ENCODE measurements around the gene INPP5A.

The INPP5A gene

GRCh38 chr10:132616996-132617736, 79.6 kb downstream of the INPP5A start:
- H3K4me2 ChIP-seq (ENCODE audit: low read depth, low read length, poor library complexity, severe bottlenecking) = no peak overlapping the region
- no peaks in the 10 kb centered on the region for H3K4me1 ChIP-seq (ENCODE audit: insufficient read depth, low read length, poor library complexity, severe bottlenecking)
- H3K9ac ChIP-seq (ENCODE audit: low read depth, low read length, poor library complexity, severe bottlenecking) = no peak overlapping the region
- peaks cover 32% of the 10 kb centered on the region; the same call in 1 of the 2 replicates for H3K79me2 ChIP-seq (ENCODE audit: insufficient read depth, low read length)
- no peak overlapping the region for H2AFZ ChIP-seq (ENCODE audit: low read length)
- no peaks in the 10 kb centered on the region for H3K27me3 ChIP-seq (ENCODE audit: insufficient read depth, low read length, poor library complexity, severe bottlenecking)
- TF ChIP-seq, protein P1, sequence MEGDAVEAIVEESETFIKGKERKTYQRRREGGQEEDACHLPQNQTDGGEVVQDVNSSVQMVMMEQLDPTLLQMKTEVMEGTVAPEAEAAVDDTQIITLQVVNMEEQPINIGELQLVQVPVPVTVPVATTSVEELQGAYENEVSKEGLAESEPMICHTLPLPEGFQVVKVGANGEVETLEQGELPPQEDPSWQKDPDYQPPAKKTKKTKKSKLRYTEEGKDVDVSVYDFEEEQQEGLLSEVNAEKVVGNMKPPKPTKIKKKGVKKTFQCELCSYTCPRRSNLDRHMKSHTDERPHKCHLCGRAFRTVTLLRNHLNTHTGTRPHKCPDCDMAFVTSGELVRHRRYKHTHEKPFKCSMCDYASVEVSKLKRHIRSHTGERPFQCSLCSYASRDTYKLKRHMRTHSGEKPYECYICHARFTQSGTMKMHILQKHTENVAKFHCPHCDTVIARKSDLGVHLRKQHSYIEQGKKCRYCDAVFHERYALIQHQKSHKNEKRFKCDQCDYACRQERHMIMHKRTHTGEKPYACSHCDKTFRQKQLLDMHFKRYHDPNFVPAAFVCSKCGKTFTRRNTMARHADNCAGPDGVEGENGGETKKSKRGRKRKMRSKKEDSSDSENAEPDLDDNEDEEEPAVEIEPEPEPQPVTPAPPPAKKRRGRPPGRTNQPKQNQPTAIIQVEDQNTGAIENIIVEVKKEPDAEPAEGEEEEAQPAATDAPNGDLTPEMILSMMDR (conservative IDR thresholded peaks at IDR 0.05; ENCODE audit: low read length) = no peak
- no peak for TF ChIP-seq EZH2phosphoT487 (IDR thresholded peaks at IDR 0.05; ENCODE audit: borderline replicate concordance)
- no peaks in the 10 kb centered on the region for H3K9me2 ChIP-seq (replicated peaks; ENCODE audit: low read depth, low read length)
- H3K4me3 ChIP-seq (ENCODE audit: low read length, poor library complexity, severe bottlenecking) = no peak overlapping the region
- H3K9me3 ChIP-seq (ENCODE audit: insufficient read depth, low read depth, low read length) = peaks cover 3% of the 10 kb centered on the region; the same call in 1 of the 2 replicates
- H4K20me1 ChIP-seq (ENCODE audit: insufficient read depth, low read length, poor library complexity, severe bottlenecking) = peaks cover 14% of the 10 kb centered on the region
- no peaks in the 10 kb centered on the region for H3F3A ChIP-seq (ENCODE audit: low read depth)
- peaks cover 23% of the 10 kb centered on the region; the same call in 1 of the 2 replicates for H3K36me3 ChIP-seq (ENCODE audit: insufficient read depth, low read length)

GRCh38 chr10:132617737-132618052, 80.1 kb downstream of the INPP5A start:
- H3K4me1 ChIP-seq (ENCODE audit: insufficient read depth, low read length, poor library complexity, severe bottlenecking) = no peaks in the 10 kb centered on the region
- peaks cover 3% of the 10 kb centered on the region; the same call in 1 of the 2 replicates for H3K9me3 ChIP-seq (ENCODE audit: insufficient read depth, low read depth, low read length)
- peaks cover 13% of the 10 kb centered on the region for H4K20me1 ChIP-seq (ENCODE audit: insufficient read depth, low read length, poor library complexity, severe bottlenecking)
- no peak overlapping the region for H3K4me2 ChIP-seq (ENCODE audit: low read depth, low read length, poor library complexity, severe bottlenecking)
- H3K36me3 ChIP-seq (ENCODE audit: insufficient read depth, low read length) = peaks cover 23% of the 10 kb centered on the region; the same call in 1 of the 2 replicates
- H3K9me2 ChIP-seq (replicated peaks; ENCODE audit: low read depth, low read length) = no peaks in the 10 kb centered on the region
- no peaks in the 10 kb centered on the region for H3F3A ChIP-seq (ENCODE audit: low read depth)
- H2AFZ ChIP-seq (ENCODE audit: low read length) = no peak overlapping the region
- peaks cover 32% of the 10 kb centered on the region; the same call in 1 of the 2 replicates for H3K79me2 ChIP-seq (ENCODE audit: insufficient read depth, low read length)
- TF ChIP-seq EZH2phosphoT487 (IDR thresholded peaks at IDR 0.05; ENCODE audit: borderline replicate concordance) = no peak
- TF ChIP-seq, protein P1 (conservative IDR thresholded peaks at IDR 0.05; ENCODE audit: low read length) = no peak
- H3K4me3 ChIP-seq (ENCODE audit: low read length, poor library complexity, severe bottlenecking) = no peak overlapping the region
- no peak overlapping the region for H3K9ac ChIP-seq (ENCODE audit: low read depth, low read length, poor library complexity, severe bottlenecking)
- no peaks in the 10 kb centered on the region for H3K27me3 ChIP-seq (ENCODE audit: insufficient read depth, low read length, poor library complexity, severe bottlenecking)

DNA sequence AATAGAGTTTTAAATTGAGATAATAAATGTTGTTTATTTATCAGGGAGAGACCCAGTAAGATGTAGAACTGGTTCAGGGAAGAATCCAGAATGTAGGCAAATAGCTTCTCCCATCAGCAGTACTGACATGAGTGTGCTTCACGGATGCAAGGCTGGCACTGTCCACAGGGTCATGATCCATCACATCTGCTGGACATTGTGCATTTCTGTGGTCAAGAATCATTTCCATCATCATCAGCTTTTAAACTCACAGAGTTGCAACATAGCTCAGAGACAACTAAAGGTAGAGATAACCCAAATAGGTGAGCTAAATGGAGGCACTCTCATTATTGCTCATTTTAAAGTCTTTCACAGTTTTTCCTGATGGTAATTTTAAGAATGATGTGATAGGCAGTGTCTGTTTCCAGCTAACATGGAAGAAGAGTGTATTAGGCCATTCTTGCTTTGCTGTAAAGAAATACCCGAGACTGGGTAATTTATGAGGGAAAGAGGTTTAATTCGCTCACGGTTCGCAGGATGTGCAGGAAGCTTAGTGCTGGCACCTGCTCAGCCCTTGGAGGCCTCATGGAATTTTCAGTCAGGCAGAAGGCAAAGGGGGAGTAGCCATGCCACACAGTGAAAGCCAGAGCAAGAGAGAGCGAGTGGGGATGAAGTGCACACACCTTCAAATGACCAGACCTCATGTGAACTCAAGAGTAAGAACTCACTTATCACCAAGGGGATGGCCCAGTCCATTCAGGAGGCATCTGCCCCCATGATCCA, 80.8 kb downstream of the INPP5A start:
- peaks cover 13% of the 10 kb centered on the region for H4K20me1 ChIP-seq (ENCODE audit: insufficient read depth, low read length, poor library complexity, severe bottlenecking)
- TF ChIP-seq, protein P1 (conservative IDR thresholded peaks at IDR 0.05; ENCODE audit: low read length) = no peak
- no peak overlapping the region for H2AFZ ChIP-seq (ENCODE audit: low read length)
- H3K36me3 ChIP-seq (ENCODE audit: insufficient read depth, low read length) = peaks cover 23% of the 10 kb centered on the region; the same call in 1 of the 2 replicates
- H3K9me3 ChIP-seq (ENCODE audit: insufficient read depth, low read depth, low read length) = peaks cover 3% of the 10 kb centered on the region; the same call in 1 of the 2 replicates
- no peaks in the 10 kb centered on the region for H3K27me3 ChIP-seq (ENCODE audit: insufficient read depth, low read length, poor library complexity, severe bottlenecking)
- H3K79me2 ChIP-seq (ENCODE audit: insufficient read depth, low read length) = peaks cover 32% of the 10 kb centered on the region; the same call in 1 of the 2 replicates
- no peak overlapping the region for H3K9ac ChIP-seq (ENCODE audit: low read depth, low read length, poor library complexity, severe bottlenecking)
- H3K4me3 ChIP-seq (ENCODE audit: low read length, poor library complexity, severe bottlenecking) = no peak overlapping the region
- H3K9me2 ChIP-seq (replicated peaks; ENCODE audit: low read depth, low read length) = no peaks in the 10 kb centered on the region
- H3K4me1 ChIP-seq (ENCODE audit: insufficient read depth, low read length, poor library complexity, severe bottlenecking) = no peaks in the 10 kb centered on the region
- H3F3A ChIP-seq (ENCODE audit: low read depth) = no peaks in the 10 kb centered on the region; the same call in 1 of the 2 replicates
- H3K4me2 ChIP-seq (ENCODE audit: low read depth, low read length, poor library complexity, severe bottlenecking) = no peak overlapping the region

All from Loucy (cell line).